Fibroblast of lung (primary cell): ENCODE results near the gene RPL13A. TPM values are rescaled to one million over a fixed set of nuclear protein-coding genes. Genes with fewer than 3 reads are reported as not detected.
A peak's percentile ranks its signal among the peaks of the same experiment; 100 is the strongest.

Experiments used
- DNase-seq, 2 donors: peaks; one replicate each; pipeline versions ENCODE4 v3.0.0 to v3.0.0-alpha.2; 2010; ENCODE audit warnings: low read depth in 2 of 2
- H2AFZ ChIP-seq: 2 replicates; pipeline ENCODE4 v1.5.1; 2012; ENCODE audit warnings: low read length, control low read depth, inconsistent platforms
- H3K27ac ChIP-seq: 2 replicates; pipeline ENCODE4 v1.5.1; 2011; ENCODE audit warnings: low read length, control low read depth; ENCODE audit not compliant: insufficient read depth
- H3K27me3 ChIP-seq: 2 replicates; pipeline ENCODE4 v1.5.1; 2011; ENCODE audit warnings: mild to moderate bottlenecking, low read length; ENCODE audit not compliant: control insufficient read depth, insufficient read depth
- H3K36me3 ChIP-seq: 2 replicates; pipeline ENCODE4 v1.5.1; 2011; ENCODE audit warnings: low read length; ENCODE audit not compliant: control insufficient read depth, insufficient read depth
- H3K4me1 ChIP-seq: 2 replicates; pipeline ENCODE4 v1.5.1; 2011; ENCODE audit warnings: low read length; ENCODE audit not compliant: control insufficient read depth, insufficient read depth; ENCODE audit errors: extremely low read depth
- H3K4me2 ChIP-seq: 2 replicates; pipeline ENCODE4 v1.5.1; 2011; ENCODE audit warnings: low read length, control low read depth; ENCODE audit not compliant: insufficient read depth; ENCODE audit errors: extremely low read depth
- H3K4me3 ChIP-seq, 4 experiments: fragments of 200-600 bp in 1 of 4; sonication (generic) in 1 of 4; replicated peaks in 1 of 4; 2 replicates each; pipeline ENCODE4 v1.5.1; 2011 to 2016; ENCODE audit warnings: low read length in 4 of 4, low read depth in 3 of 4, mild to moderate bottlenecking in 3 of 4, control low read depth in 2 of 4, inconsistent platforms in 1 of 4, mixed read lengths in 1 of 4; ENCODE audit not compliant: insufficient read depth in 1 of 4; ENCODE audit errors: control extremely low read depth in 1 of 4
- H3K79me2 ChIP-seq: 2 replicates; pipeline ENCODE4 v1.5.1; 2012; ENCODE audit warnings: mild to moderate bottlenecking, low read length, inconsistent platforms; ENCODE audit not compliant: control insufficient read depth, insufficient read depth
- H3K9ac ChIP-seq: 2 replicates; pipeline ENCODE4 v1.5.1; 2011; ENCODE audit warnings: mild to moderate bottlenecking, low read length, control low read depth; ENCODE audit not compliant: insufficient read depth
- H3K9me3 ChIP-seq: 2 replicates; pipeline ENCODE4 v1.5.1; 2012; ENCODE audit warnings: low read depth, low read length; ENCODE audit not compliant: control insufficient read depth, insufficient read depth
- H4K20me1 ChIP-seq: 2 replicates; pipeline ENCODE4 v1.5.1; 2011; ENCODE audit warnings: low read length; ENCODE audit not compliant: control insufficient read depth, insufficient read depth; ENCODE audit errors: extremely low read depth
- CTCF ChIP-seq, 2 donors: IDR thresholded peaks in 1 of 2; conservative IDR thresholded peaks in 1 of 2; 1 replicate in 1 of 2; 2 replicates in 1 of 2; pipeline ENCODE4 v1.5.1; 2011 to 2012; ENCODE audit warnings: low read length in 2 of 2, control low read depth in 1 of 2, inconsistent platforms in 1 of 2, low read depth in 1 of 2, mild to moderate bottlenecking in 1 of 2
- EZH2 ChIP-seq: IDR thresholded peaks from 2 replicates; pipeline ENCODE4 v1.5.1; 2012; ENCODE audit warnings: low read length, control low read depth, mild to moderate bottlenecking; ENCODE audit errors: missing control alignments
- polyA plus RNA-seq, 2 donors: library from polyadenylated mRNA; depleted of rRNA in 1 of 2; stranded (reverse) in 1 of 2; unstranded in 1 of 2; fragments of >200 nt; gene quantifications; 2 replicates each; pipeline ENCODE4 v1.2.1, GENCODE V29; 2011 to 2012; ENCODE audit warnings: missing spikeins in 1 of 2
- total RNA-seq: library from RNA; depleted of rRNA; stranded (reverse); fragments of >200 nt; gene quantifications from 2 replicates; pipeline ENCODE4 v1.2.1, GENCODE V29; 2014

Gene RPL13A
- total and polyA plus RNA-seq, 2 donors (not counting 1 experiment from before 2014, with no cell fraction given) = 1,418 to 3,385 TPM

- Histone ChIP-seq H3K27me3 (no peaks in the 10 kb centered on the region), H3K36me3 (peaks cover 3% of the 10 kb centered on the region), H4K20me1 (peaks cover 2% of the 10 kb centered on the region), H3K9ac (no peak overlapping the region), H3K9me3 (no peaks in the 10 kb centered on the region), H3K4me2 (no peak overlapping the region), H3K27ac (no peak overlapping the region), H3K4me3 (no peak overlapping the region), H3K4me1 (peaks cover 7% of the 10 kb centered on the region), H2AFZ (no peak overlapping the region), H3K79me2 (peaks cover 3% of the 10 kb centered on the region)
- TF ChIP-seq CTCF (conservative IDR thresholded peaks at IDR 0.05 in 1 of 2, IDR thresholded peaks at IDR 0.05 in 1 of 2; ENCODE audit: low read depth in 1 of 2, low read length in 2 of 2) (no peak), EZH2 (no peak)
- DNase-seq = no peak
Measured at GRCh38 chr19:49530708-49531107, 43.3 kb downstream of the RPL13A start.

GRCh38 chr19:49533551-49534488 lies 46.4 kb downstream of the RPL13A start:
- no peaks in the 10 kb centered on the region for H3K79me2 ChIP-seq
- peaks cover 2% of the 10 kb centered on the region for H4K20me1 ChIP-seq
- peaks cover 9% of the 10 kb centered on the region for H3K36me3 ChIP-seq
- peak overlapping the region; percentile 66 for H3K4me2 ChIP-seq
- no peaks in the 10 kb centered on the region for H3K27me3 ChIP-seq
- H3K27ac ChIP-seq = no peak overlapping the region
- H3K4me3 ChIP-seq = peak overlapping the region; percentile 56 to 65 (median 58)
- peak overlapping the region; percentile 17 for H3K9ac ChIP-seq
- peaks cover 5% of the 10 kb centered on the region for H3K4me1 ChIP-seq
- DNase-seq = peak; percentile 54
- peak overlapping the region; percentile 77 for H2AFZ ChIP-seq
- no peaks in the 10 kb centered on the region for H3K9me3 ChIP-seq
- TF ChIP-seq EZH2 = no peak
- TF ChIP-seq CTCF (conservative IDR thresholded peaks at IDR 0.05 in 1 of 2, IDR thresholded peaks at IDR 0.05 in 1 of 2; ENCODE audit: low read depth in 1 of 2, low read length in 2 of 2) = peak in 1 of 2 donors; percentile 37

- Histone ChIP-seq H3K79me2 (no peaks in the 10 kb centered on the region), H3K4me2 (no peak overlapping the region), H3K36me3 (peaks cover 12% of the 10 kb centered on the region), H2AFZ (no peak overlapping the region), H3K9me3 (no peaks in the 10 kb centered on the region), H3K4me3 (no peak overlapping the region), H4K20me1 (peaks cover 2% of the 10 kb centered on the region), H3K27me3 (no peaks in the 10 kb centered on the region), H3K9ac (no peak overlapping the region), H3K27ac (no peak overlapping the region), H3K4me1 (peaks cover 5% of the 10 kb centered on the region)
- no peak for DNase-seq
- no peak for TF ChIP-seq CTCF (conservative IDR thresholded peaks at IDR 0.05 in 1 of 2, IDR thresholded peaks at IDR 0.05 in 1 of 2; ENCODE audit: low read depth in 1 of 2, low read length in 2 of 2)
- TF ChIP-seq EZH2 = no peak
Measured at GRCh38 chr19:49534632-49535385, 47.4 kb downstream of the RPL13A start.
